ENCODE data around the gene HAAO. TPM values are rescaled to one million over a fixed set of nuclear protein-coding genes. Genes with fewer than 3 reads are reported as not detected.

HAAO gene
- total and polyA plus RNA-seq, 2 donors (not counting 3 experiments of a cell fraction or from before 2014, with no cell fraction given), result 0.82 to 1.1 TPM

DNA sequence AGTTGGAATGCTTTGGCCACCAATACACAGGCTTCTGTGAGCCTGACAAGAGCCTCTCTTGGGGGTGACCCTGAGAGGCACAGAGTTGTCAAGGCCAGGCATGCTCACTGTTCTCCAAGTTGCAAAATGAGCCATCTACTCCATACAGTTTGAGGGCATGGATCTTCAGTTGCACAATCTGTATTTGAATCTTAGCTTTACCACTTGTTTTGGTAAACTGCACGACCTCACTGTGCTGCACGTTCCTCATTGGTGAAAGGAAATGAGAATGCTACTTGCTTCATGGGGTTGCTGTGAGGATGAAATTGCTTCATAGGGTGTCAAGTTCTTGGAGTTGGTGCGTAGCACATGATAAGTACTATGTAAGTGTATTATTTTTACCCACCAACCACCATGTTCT is 12.0 kb upstream of the HAAO start:
- ChIA-PET POLR2A (no interaction called here), CTCF (no interaction called here)
- intact Hi-C loops (cut with micrococcal nuclease) (no loop called here), dilution Hi-C loops (cut with MboI; ENCODE audit: extremely low pct_ligation_motif_present, low sequenced_read_pairs) (no loop called here)
- TF ChIP-seq, protein P1, sequence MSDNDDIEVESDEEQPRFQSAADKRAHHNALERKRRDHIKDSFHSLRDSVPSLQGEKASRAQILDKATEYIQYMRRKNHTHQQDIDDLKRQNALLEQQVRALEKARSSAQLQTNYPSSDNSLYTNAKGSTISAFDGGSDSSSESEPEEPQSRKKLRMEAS (IDR thresholded peaks at IDR 0.05; ENCODE audit: insufficient read depth, insufficient read length), result no peak
- H4K20me1 ChIP-seq (replicated peaks; ENCODE audit: control insufficient read depth, extremely low read depth, insufficient read depth, low read length), result no peaks in the 10 kb centered on the region
- no TSS peak for BruUV-seq (replicated peaks)
- H3K4me3 ChIP-seq (replicated peaks in 1 of 3; ENCODE audit: insufficient read depth in 1 of 3, low read depth in 1 of 3, low read length in 3 of 3), result no peak overlapping the region
- peaks cover 8 to 12% of the 10 kb centered on the region in 2 experiments for H3K27me3 ChIP-seq (ENCODE audit: control insufficient read depth in 2 of 2, insufficient read depth in 2 of 2, low read length in 2 of 2)
- no peak overlapping the region for H3K4me2 ChIP-seq (ENCODE audit: insufficient read depth, low read length)
- no peaks in the 10 kb centered on the region for H3K9me3 ChIP-seq (replicated peaks; ENCODE audit: control insufficient read depth, insufficient read depth, low read length)
- no peaks in the 10 kb centered on the region for H3K36me3 ChIP-seq (ENCODE audit: control insufficient read depth in 2 of 2, extremely low read depth in 1 of 2, insufficient read depth in 2 of 2, low read length in 2 of 2)
- H3K79me2 ChIP-seq (ENCODE audit: control insufficient read depth, insufficient read depth, low read length), result no peaks in the 10 kb centered on the region
- no peak overlapping the region for H3K9ac ChIP-seq (replicated peaks; ENCODE audit: extremely low read depth, insufficient read depth, low read length)
- H3K4me1 ChIP-seq (ENCODE audit: control insufficient read depth, extremely low read depth, insufficient read depth, low read length), result peaks cover 3% of the 10 kb centered on the region
- H3K27ac ChIP-seq (ENCODE audit: insufficient read depth, low read depth, low read length), result no peak overlapping the region
- H2AFZ ChIP-seq (ENCODE audit: low read depth, low read length), result no peak overlapping the region
- FAIRE-seq (no peak), DNase-seq (ENCODE audit: low read depth, low spot score) (no peak)
- H3K9me1 ChIP-seq (replicated peaks; ENCODE audit: control insufficient read depth, extremely low read depth, insufficient read depth, low read length), result no peaks in the 10 kb centered on the region

DNA sequence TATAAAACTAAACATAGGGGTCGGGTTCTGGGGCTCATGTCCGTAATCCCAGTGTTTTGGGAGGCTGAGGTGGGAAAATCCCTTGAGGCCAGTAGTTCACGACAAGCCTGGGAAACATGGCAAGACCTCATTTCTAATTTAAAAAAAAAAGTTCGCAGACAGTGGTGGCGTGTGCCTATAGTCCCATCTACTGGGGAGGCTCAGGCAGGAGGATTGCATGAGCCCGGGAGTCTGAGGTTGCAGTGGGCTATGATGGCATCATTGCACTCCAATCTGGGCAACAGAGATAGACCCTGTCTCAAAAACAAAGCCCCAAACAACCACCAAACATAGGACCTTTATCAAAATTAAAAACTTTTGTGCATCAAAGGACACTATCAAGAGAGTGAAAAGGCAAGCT is 9.8 kb upstream of the HAAO start:
- CTCF ChIA-PET, result no interaction called here
- BruUV-seq (replicated peaks), result no TSS peak
- H2AFZ ChIP-seq (ENCODE audit: low read depth, low read length), result no peak overlapping the region
- H3K36me3 ChIP-seq (ENCODE audit: control insufficient read depth in 2 of 2, extremely low read depth in 1 of 2, insufficient read depth in 2 of 2, low read length in 2 of 2), result no peaks in the 10 kb centered on the region
- no peak overlapping the region for H3K27ac ChIP-seq (ENCODE audit: insufficient read depth, low read depth, low read length)
- DNase-seq (ENCODE audit: low read depth, low spot score), result no peak
- no peak for TF ChIP-seq EZH2 (IDR thresholded peaks at IDR 0.05; ENCODE audit: borderline replicate concordance, low read depth, low read length, severe bottlenecking)
- TF ChIP-seq FOS (IDR thresholded peaks at IDR 0.05; ENCODE audit: borderline replicate concordance, insufficient read depth, low read length), result no peak
- TF ChIP-seq POLR2AphosphoS5 (IDR thresholded peaks at IDR 0.05; ENCODE audit: insufficient read depth, low read depth, low read length), result no peak
- no peak for TF ChIP-seq GATA2 (IDR thresholded peaks at IDR 0.05; ENCODE audit: insufficient read depth, insufficient read length, low read depth, low read length)
- TF ChIP-seq MYC (IDR thresholded peaks at IDR 0.05; ENCODE audit: low read depth, low read length), result no peak
- TF ChIP-seq POLR2A (IDR thresholded peaks at IDR 0.05; ENCODE audit: low read depth, low read length), result no peak
- TF ChIP-seq JUN (IDR thresholded peaks at IDR 0.05; ENCODE audit: borderline replicate concordance, insufficient read depth, insufficient read length, low read depth), result no peak
- TF ChIP-seq, protein P1 (IDR thresholded peaks at IDR 0.05; ENCODE audit: insufficient read depth, insufficient read length), result no peak
- TF ChIP-seq, protein P2, sequence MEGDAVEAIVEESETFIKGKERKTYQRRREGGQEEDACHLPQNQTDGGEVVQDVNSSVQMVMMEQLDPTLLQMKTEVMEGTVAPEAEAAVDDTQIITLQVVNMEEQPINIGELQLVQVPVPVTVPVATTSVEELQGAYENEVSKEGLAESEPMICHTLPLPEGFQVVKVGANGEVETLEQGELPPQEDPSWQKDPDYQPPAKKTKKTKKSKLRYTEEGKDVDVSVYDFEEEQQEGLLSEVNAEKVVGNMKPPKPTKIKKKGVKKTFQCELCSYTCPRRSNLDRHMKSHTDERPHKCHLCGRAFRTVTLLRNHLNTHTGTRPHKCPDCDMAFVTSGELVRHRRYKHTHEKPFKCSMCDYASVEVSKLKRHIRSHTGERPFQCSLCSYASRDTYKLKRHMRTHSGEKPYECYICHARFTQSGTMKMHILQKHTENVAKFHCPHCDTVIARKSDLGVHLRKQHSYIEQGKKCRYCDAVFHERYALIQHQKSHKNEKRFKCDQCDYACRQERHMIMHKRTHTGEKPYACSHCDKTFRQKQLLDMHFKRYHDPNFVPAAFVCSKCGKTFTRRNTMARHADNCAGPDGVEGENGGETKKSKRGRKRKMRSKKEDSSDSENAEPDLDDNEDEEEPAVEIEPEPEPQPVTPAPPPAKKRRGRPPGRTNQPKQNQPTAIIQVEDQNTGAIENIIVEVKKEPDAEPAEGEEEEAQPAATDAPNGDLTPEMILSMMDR (IDR thresholded peaks at IDR 0.05; ENCODE audit: extremely low read depth in 1 of 2, insufficient read depth in 1 of 2, low read depth in 1 of 2, low read length in 2 of 2), result no peak
- H3K9ac ChIP-seq (replicated peaks; ENCODE audit: extremely low read depth, insufficient read depth, low read length), result no peak overlapping the region
- H3K79me2 ChIP-seq (ENCODE audit: control insufficient read depth, insufficient read depth, low read length), result no peaks in the 10 kb centered on the region
- H4K20me1 ChIP-seq (replicated peaks; ENCODE audit: control insufficient read depth, extremely low read depth, insufficient read depth, low read length), result no peaks in the 10 kb centered on the region
- no peak for FAIRE-seq
- no peak overlapping the region for H3K4me3 ChIP-seq (replicated peaks in 1 of 3; ENCODE audit: insufficient read depth in 1 of 3, low read depth in 1 of 3, low read length in 3 of 3)
- intact Hi-C loops (cut with micrococcal nuclease), result no loop called here
- H3K27me3 ChIP-seq (ENCODE audit: control insufficient read depth in 2 of 2, insufficient read depth in 2 of 2, low read length in 2 of 2), result peaks cover 8 to 12% of the 10 kb centered on the region in 2 experiments
- H3K4me1 ChIP-seq (ENCODE audit: control insufficient read depth, extremely low read depth, insufficient read depth, low read length), result no peaks in the 10 kb centered on the region
- H3K4me2 ChIP-seq (ENCODE audit: insufficient read depth, low read length), result no peak overlapping the region
- POLR2A ChIA-PET, result no interaction called here
- H3K9me1 ChIP-seq (replicated peaks; ENCODE audit: control insufficient read depth, extremely low read depth, insufficient read depth, low read length), result no peaks in the 10 kb centered on the region
- no peaks in the 10 kb centered on the region for H3K9me3 ChIP-seq (replicated peaks; ENCODE audit: control insufficient read depth, insufficient read depth, low read length)
- dilution Hi-C loops (cut with MboI; ENCODE audit: extremely low pct_ligation_motif_present, low sequenced_read_pairs), result no loop called here
